GM21619 (cell line): Measurements from ENCODE around the gene C1QL2.

Experiments
- ATAC-seq: cut with Tn5 transposase; IDR thresholded peaks from one replicate; pipeline ENCODE4 v1.9.1; 2021; ENCODE audit not compliant: unreplicated experiment

The C1QL2 gene

GRCh38 chr2:119158563-119159347, at the start of gene C1QL2:
TSS of gene C1QL2 (minus strand) at chr2:119158751. CDS start at chr2:119158269, 482 bp downstream.
- no peak for ATAC-seq

- ATAC-seq: no peak
Observed at GRCh38 chr2:119207447-119207846, 48.9 kb upstream of the C1QL2 start.

- ATAC-seq: no peak
Observed at GRCh38 chr2:119206201-119206600, 47.6 kb upstream of the C1QL2 start.

- ATAC-seq: no peak
Observed at GRCh38 chr2:119205001-119205706, 46.6 kb upstream of the C1QL2 start.

- no peak for ATAC-seq
Observed at GRCh38 chr2:119204525-119204924, 46.0 kb upstream of the C1QL2 start.

DNA sequence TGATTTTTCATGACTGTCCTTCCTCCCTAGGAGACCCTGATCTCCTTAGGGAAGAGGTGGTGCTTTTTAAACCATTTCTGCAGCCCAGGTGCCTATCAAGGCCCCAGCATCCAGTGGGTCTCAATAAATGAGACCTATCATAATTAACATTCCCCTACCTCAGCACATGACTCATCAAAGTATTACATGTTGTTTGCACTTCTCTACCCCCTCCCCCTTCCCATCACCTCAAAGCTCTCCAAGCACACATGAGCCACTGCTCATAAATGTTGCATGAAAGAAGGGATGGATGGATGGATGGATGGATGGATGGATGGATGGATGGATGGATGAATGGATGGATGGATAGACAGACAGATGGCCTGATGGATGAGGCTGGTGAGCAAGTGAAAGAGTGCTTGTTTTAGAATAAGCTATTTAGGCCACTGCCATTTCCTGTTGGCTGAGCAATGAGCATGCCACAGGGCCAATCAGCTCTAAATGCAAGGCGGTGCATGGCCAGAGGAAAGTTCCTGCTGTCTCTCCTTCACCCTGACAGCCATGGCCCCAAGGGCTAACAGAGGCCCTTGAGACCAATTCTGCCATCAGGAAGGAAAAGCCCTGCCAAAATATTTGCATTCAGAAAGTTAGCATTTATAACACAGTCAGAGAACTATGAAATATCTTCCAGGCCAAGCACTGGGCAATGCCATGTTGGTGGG, 44.2 kb upstream of the C1QL2 start:
- ATAC-seq: no peak

DNA sequence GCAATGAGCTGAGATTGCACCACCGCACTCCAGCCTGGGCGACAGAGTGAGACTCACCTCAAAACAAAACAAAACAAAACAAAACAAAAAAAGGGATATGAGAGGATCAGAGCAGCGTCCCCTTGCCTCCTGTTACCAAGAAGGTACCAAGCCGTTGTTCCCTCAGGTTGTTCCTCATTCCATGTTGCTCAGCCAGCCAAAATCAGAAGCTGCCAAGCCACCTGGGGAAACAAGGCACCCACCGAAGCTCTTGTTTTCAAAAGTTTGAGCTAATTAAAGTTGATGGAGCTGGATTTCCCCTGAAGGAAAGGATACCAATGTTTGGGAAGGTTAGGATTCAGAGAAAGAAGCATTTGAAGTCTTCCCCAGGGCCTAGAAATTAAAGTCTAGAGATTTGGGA, 43.3 kb upstream of the C1QL2 start:
- ATAC-seq: no peak

DNA sequence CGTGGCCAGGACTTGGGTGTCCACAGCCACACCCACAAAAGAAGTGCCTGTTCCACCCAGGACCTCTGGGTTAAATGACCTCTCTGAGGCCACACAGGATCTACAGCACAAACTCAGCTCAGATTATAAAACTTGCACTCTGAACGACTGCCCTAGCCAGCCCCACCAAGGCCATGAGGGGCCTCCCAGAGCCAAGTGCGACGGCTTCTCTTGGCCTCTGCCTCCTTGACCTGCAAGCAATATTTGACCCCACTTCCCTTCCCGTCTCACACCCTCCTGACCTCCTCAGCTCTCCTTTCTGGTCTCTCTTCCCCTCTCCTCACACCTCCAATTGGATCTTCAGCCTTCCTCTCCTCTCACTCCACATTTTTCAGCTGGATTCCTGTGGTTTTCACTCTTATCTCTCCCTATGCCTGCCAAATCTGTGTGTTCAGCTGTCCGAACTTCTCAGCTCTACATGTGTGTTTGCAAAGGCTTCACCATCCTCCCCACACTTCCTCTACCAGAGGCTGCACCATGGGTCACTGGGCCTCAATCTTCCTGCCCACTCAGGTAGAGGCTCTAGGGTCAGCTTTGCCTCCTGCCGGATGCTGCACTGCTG, 39.8 kb upstream of the C1QL2 start:
- no peak for ATAC-seq

- ATAC-seq: no peak
Observed at GRCh38 chr2:119197529-119198239, 39.1 kb upstream of the C1QL2 start.

DNA sequence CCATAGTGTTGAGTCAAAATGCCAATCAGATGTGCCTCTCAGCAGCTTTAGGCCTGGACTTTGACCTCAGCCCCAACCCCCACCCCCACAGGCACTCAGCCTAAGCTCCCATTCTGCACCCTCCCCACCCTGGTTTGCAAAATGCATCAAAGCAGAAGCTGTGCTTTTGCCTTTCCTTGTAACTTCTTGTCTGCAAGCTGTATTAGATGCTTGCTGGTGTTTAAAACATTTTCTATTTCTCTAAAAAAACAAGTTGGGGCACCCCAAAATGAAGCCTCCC, 38.5 kb upstream of the C1QL2 start:
- no peak for ATAC-seq

DNA sequence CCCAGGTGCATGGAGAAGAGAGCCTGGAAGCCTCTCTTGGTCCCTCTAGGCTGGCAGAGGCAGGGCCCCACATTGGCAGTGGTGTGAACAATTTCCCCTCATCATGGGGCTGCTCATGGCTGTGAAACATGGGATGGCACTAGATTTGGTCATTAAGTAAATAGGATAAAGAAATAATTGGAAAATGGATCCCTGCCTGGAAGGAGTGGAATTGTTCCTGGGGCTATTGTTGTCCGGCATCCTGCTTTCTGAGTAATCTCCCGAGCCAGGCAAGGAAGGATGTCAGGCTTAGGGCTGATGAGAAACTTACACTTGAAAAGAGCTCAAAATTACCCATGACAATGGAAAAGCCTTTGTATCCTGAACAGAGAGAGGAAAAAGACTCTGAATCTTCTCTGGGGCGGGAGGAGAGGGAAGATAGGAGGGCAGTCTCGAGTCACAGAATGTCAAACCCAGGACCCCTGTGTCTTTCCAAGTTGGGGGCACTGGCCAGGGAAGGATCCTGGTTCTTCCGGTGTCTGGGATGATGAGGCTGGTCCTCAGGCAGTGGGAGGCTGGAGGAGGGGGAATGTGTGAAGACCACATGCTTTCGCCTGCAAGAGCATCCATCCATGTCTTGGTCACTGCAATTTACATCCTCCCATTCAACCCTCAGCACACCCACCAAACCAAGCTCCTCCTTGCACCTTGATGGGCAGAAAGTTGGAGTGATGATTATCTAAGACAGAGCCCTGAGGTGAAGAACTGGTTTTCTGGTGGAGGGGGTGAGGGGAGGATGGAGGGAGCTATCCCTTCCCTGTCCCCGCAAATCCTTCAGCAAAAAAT, 38.0 kb upstream of the C1QL2 start:
- ATAC-seq: no peak

DNA sequence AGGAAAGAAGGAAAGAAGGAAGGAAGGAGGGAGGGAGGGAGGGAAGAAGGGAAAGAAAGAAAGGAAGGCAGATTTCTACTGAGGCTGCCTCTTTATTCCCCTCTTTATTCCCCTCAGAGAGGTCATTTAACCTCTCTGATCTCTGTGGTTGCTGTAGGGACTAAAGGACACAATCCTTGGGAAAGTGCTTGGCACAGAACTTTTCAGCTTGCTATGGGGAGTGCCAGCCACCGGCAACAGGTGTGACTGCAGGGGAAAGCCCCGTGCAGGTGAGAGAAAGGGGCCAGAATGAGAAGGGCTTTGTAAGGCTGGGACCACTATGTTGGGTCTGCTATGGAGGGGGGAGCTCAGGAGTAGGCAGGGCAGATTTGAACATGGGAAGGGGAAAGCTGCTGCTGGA, 37.3 kb upstream of the C1QL2 start:
- no peak for ATAC-seq

DNA sequence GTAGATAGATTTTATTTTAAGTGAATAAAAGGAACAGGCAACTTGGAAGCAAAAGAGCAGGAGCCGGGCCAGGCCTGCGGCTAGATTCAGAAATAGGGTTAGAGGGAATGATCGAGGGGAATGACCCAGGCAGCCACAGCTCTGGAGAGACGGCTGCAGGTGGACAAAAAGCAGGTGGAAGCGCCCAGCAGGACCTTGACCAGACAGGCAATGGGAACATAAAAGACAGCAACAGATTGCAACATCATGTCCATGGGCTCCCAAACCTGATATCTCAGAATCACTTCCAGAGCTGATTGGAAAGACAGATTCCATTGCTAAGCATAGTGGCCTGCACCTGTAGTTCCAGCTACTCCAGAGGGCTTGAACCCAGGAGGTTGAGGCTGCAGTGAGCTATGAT, 36.5 kb upstream of the C1QL2 start:
- no peak for ATAC-seq

DNA sequence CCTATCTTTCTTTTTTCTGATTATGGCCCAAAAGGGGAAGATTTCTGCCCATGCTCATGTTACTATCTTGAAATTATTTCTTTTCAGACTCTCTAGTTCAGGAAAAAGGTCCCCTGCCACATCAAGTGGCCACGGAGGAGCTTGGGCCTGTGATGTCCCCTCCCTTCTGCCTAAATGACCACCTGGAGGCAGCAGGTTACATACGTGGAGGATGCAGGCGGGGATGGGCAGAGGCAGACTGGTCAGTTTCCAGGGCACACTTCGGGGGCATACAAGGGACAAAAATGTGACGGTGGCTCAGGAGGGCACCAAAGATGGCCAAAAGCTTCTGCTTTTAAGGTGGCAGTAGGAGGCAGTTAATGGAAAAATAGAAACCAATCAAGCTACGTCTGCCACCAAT, 34.3 kb upstream of the C1QL2 start:
- ATAC-seq: no peak

DNA sequence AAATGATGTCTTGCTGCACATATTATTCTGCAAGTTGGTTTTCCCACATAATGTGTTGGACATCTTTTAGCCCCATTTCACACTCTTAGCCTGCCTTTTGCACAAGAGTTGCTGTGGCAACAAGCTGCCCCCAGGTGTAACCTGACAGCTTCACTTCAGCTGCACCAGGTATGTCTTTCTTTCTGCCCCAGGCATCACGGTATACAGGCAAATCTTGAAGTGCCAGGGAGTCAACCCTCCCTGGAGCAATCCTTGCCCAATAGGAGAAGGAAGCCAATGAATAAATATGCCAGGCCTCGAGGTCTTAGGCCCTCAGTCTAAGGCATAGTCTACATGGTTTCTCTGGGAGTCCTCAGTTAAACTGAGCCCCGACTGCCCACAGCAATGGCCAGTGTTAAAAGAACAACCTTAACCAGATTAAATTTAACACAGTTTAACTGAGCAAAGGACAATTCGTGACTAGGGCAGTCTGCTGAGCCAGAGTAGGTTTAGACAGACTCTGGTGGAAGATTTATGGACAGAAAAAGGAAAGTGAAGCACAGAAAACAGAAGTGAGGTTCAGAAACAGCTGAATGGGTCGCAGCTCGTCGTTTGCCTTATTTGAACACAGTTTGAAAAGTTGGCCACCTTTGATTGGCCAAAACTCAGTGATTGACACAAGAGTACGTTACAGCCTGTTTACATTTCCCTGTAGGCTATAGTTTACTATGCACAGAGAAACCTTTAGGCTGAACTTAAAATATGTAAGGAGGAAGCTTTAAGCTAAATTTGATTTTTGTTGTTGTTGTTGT, 32.0 kb upstream of the C1QL2 start:
- no peak for ATAC-seq

DNA sequence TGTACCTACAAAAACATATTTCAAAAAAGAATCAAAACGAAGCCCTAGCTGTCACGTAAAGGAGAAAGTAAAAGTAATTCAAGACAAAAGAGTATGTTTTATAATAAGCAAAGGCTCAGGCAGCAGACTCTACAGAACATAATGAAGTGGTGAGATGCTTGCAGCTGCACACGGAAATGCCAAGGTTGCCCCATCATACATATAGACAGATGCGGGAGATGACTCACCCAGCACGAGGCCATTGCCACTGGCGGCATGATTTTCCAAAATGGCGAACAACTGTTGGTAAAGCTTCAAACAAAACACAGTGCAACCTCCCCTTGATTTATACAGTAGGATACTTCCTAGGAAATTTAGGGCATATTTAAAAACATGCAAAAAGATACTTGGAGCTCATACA, 26.0 kb upstream of the C1QL2 start:
- ATAC-seq: no peak

GRCh38 chr2:119181791-119182445, 23.4 kb upstream of the C1QL2 start:
- ATAC-seq: no peak

GRCh38 chr2:119181391-119181790, 22.8 kb upstream of the C1QL2 start:
- ATAC-seq: no peak

DNA sequence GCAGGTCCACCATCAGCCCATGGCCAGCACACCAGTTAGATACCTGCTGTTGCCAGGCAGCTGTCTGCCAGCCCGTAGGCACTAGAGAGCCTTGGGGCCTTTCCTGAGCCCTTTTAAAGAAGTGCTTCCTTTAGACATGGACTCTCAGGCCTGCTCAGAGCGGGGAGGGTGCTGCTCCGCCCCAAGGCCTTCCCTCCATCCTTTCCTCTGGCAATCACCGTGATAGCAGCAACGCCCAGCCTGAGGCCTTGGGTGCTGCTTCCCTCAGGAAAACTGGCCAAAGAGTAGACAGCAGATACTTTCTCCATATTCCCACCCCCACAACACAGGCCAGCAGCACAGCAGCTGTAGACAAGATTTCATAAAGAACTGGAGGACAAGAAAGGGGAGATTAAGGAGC, 22.3 kb upstream of the C1QL2 start:
- ATAC-seq: no peak
